ENCODE data around the gene TBC1D16.

DNA sequence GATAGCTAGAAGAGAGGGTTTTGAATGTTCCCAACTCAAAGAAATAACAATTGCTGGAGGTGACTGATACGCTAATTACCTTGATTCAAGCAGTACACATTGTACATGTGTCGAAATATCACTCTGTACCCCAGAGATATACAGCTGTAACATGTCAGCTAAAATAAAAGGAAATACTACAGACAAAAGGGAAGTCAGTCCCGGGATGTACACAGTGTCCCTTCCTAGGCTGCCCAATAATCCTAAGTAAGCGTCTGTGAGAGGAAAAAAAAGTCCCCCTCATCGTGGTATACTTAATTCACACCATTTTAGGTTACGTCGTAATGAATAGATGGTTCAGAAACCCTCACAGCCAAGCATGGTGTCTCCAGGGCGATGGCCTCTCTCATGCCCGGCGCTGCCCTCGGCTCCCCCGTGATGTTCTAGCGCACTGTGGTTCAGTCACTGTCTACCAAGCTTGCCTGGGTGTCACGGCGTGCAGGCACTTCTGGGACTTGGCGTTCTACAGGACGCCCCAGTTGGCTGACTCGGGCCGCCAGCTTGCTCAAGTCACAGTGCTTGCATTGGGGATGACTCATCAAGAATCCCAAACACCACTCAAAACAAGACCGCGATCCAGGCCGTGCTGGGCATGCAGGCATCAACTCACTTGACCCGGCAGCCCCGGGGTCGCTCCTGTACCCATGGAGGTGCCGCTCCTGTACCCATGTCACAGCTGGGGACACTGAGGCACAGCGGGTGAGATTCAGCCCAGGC, 28.3 kb upstream of the TBC1D16 start:
- TF ChIP-seq POLR2A (IDR thresholded peaks at IDR 0.05) (no peak), CTCF (IDR thresholded peaks at IDR 0.05) (no peak)

Measured in Peyer's patch (tissue), 4 donors.